Midbrain (tissue), 1 donor: ENCODE results near the gene TNKS2.
A peak's percentile ranks its signal among the peaks of the same experiment; 100 is the strongest.
"Not testable (repeated sequence)": the region's sequence is repeated elsewhere in the genome, so short reads cannot be mapped to it uniquely, and the experiment has no call there.

Experiments
- DNase-seq: peaks from one replicate; lab custom pipeline; 2025; lab: John Stamatoyannopoulos, UW

The TNKS2 gene

DNA sequence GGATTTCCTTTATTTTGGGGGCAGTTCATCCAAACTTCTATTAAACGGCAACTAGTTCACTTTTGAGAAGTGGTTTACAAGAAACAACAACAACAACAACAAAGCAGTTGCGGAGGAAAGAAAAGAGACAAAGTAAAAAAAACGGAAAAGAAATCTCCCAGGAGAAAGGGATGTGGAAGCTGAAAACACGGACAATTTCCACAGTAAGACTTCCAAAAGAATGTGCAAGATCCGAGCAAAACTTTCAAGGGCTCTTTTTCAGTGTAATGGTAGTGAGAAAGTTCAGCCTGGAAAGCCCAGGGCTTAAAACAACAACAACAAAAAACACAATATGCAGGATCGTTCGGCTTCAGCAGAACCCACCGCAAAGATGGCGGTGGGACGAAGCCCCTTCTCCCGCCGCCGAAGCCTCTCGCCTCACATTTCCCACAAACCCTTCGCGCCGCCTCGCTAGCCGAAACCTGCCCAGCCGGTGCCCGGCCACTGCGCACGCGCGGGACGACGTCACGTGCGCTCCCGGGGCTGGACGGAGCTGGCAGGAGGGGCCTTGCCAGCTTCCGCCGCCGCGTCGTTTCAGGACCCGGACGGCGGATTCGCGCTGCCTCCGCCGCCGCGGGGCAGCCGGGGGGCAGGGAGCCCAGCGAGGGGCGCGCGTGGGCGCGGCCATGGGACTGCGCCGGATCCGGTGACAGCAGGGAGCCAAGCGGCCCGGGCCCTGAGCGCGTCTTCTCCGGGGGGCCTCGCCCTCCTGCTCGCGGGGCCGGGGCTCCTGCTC, at the start of gene TNKS2:
Gene TNKS2, plus strand, starts transcription at position 553 of the 775 bp plus-strand sequence. CDS start 265 bp downstream, outside the sequence.
- peak; percentile 93 for DNase-seq

- not testable (repeated sequence) for DNase-seq
Observed at GRCh38 chr10:91749592-91749991, 48.6 kb upstream of the TNKS2 start.

GRCh38 chr10:91756286-91756685, 41.9 kb upstream of the TNKS2 start:
- no peak for DNase-seq

- peak; percentile 66 for DNase-seq
Observed at GRCh38 chr10:91758303-91759146, 39.7 kb upstream of the TNKS2 start.

GRCh38 chr10:91759581-91759986, 38.6 kb upstream of the TNKS2 start:
- no peak for DNase-seq

DNA sequence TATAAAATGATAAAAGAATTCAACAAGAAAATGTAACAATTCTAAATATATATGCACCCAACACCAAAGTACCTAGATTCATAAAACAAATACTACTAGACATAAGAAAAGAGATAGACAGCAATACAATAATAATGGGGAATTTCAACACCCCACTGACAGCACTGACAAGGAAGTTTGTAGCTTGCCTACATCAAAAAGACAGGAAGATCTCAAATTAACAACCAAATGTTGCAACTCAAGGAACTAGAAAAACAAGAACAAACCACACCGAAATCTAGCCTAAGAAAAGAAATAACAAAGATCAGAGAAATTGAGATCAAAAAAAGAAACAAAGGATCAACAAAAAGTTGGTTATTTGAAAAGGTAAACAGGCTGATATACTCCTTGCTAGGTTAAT, 36.5 kb upstream of the TNKS2 start:
- DNase-seq: no peak

- no peak for DNase-seq
Observed at GRCh38 chr10:91762878-91763277, 35.3 kb upstream of the TNKS2 start.

- no peak for DNase-seq
Observed at GRCh38 chr10:91766676-91767075, 31.6 kb upstream of the TNKS2 start.

- no peak for DNase-seq
Observed at GRCh38 chr10:91768123-91768522, 30.1 kb upstream of the TNKS2 start.

- DNase-seq: no peak
Observed at GRCh38 chr10:91771907-91772306, 26.3 kb upstream of the TNKS2 start.

GRCh38 chr10:91772461-91772860, 25.8 kb upstream of the TNKS2 start:
- DNase-seq: no peak

DNA sequence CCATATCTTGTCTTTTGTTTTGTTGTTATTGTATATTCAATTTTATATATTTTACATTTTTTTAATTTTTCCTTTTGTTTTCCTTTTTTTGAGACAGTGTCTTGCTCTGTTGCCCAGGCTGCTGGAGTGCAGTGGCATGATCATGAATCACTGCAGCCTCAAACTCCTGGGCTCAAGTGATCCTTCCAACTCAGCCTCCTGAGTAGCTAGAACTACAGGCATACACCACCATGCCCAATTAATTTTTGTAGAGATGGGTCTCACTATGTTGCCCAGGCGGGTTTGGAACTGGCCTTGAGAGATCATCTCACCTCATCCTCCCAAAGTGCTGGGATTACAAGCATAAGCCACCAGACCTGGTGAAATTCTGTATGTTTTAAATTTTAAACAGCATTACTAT, 25.4 kb upstream of the TNKS2 start:
- DNase-seq: no peak

DNA sequence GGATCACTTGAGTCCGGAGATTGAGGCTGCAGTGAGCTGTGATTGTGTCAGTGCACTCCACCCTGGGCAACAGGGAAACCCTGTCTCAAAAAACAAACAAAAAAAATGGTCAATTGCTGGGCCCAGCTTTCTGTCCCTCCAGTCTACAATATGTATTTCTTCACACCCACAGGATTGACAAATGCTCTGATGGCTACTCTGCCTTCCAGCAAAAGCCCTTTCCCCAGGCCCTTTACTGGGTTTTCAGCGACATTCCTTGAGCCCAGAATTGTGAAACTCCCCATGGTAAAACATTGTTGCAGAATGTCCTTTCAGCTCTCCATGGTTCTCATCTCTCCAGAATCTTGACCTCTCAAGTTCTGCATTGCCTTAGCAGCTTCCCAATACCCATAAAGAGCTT, 23.7 kb upstream of the TNKS2 start:
- no peak for DNase-seq

GRCh38 chr10:91775731-91776130, 22.5 kb upstream of the TNKS2 start:
- no peak for DNase-seq

DNA sequence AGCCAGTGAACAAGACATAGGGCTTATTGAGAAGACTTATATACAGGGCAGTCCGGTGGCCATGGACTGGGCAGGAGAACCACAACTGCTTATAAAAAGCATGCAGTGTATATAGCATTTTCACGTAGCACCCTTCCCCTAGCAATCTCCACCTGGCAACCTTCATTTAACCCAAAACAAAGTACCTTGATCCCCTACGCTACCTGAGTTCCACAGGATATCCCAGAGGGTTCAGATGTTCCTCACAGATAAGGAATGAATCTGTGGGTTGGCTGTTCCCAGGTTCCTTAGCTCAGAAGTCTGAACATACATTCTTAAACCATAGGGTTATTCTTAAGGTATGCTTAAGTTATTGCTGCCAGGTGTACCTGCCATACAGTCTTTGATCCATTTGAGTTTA, 22.0 kb upstream of the TNKS2 start:
- no peak for DNase-seq

DNA sequence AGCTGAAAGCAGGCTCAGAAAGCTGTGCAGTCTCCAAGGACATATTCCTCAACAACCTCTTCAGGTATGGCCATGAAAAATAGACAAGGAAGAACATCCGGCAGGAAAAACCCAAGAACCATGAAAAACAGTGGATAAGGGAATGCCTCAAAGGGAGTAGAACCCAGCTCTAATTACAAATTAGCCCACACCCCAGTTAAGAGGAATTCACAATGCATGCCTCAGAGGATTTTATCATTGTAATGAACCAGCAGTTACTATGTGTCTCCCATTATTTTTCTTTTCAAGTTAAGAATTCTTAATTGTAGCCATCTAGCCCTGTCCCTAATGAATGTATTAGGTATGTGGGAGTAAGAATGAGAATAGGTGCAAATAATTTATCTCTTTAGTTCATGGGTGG, 19.7 kb upstream of the TNKS2 start:
- DNase-seq: no peak

DNA sequence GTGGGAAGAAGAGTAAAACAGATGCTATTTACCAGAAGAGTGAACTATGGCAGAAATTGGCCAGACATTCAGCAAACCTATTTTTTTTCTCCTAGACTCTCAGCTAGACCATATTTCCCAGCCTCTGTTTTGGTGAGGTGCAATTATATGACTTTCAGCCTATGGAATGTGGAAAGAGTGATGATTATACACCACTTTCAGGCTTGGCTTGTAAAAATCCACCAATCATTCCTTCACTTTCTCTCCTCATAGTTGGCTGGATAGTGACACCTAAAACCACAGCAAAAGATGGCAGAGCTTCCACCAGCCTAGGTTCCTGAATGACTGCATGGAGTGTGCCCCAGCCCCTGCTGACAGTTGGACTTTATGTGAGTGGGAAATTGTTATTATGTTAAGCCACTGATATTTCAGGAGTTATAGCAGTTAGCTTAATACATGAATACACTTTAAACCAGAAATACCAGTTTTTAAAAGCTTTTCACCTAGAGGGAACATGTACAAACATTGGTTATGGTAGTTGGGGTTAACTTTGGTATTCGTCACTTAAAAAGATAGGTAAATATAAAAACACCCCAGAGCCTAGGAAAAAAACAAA, 19.1 kb upstream of the TNKS2 start:
- no peak for DNase-seq

DNA sequence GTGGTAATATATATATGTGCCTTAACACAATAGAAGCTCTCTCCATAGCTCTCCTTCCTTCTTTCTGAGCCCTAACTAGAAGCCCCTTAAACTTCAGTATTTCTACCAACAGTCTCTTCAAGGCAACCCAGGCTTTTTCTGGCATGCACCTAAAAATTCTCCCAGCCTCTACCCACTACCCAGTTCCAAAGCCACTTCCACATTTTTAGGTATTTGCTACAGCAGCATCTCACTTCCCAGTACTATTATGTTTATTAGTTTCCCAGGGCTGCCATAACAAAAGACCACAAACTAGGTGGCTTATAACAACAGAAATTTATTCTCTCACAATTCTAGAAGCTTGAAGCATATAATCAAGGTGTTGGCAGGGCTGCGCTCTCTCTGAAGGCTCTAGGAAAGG, 15.7 kb upstream of the TNKS2 start:
- no peak for DNase-seq

GRCh38 chr10:91785830-91786229, 12.4 kb upstream of the TNKS2 start:
- no peak for DNase-seq

DNA sequence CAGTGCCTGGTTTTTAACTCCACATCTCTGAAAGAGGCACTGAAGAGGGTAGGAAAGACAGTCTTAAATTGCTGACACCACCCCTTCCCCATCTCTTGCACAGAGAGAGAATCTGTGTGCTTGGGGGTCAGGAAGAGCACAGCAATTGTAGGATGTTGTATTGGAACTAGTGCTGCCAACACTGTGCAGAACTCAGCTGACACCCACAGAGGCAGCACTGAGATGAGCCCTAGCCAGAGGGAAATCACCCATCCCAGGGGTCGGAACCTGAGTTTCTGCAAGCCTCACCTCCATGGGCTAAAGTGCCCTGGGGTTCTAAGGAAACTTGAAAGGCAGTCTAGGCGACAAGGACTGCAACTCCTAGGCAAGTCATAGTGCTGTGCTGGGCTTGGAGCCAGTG, 11.0 kb upstream of the TNKS2 start:
- DNase-seq: no peak

GRCh38 chr10:91787810-91788209, 10.4 kb upstream of the TNKS2 start:
- no peak for DNase-seq

- no peak for DNase-seq
Observed at GRCh38 chr10:91788527-91788926, 9.7 kb upstream of the TNKS2 start.
